Measurements from ENCODE around the gene FGFR3. TPM values are rescaled to one million over a fixed set of nuclear protein-coding genes. Genes with fewer than 3 reads are reported as not detected.
"Not testable (repeated sequence)": the region's sequence is repeated elsewhere in the genome, so short reads cannot be mapped to it uniquely, and the experiment has no call there.

The FGFR3 gene
- total RNA-seq, 2 experiments from 2014 or later = not detected

- DNase-seq = no peak
- no peaks in the 10 kb centered on the region for H3K27me3 Mint-ChIP-seq
- no peak overlapping the region for H3K27ac Mint-ChIP-seq
- H3K4me1 Mint-ChIP-seq = peaks cover 11% of the 10 kb centered on the region
- no peak overlapping the region for H3K4me3 Mint-ChIP-seq
- H3K36me3 Mint-ChIP-seq = peaks cover 13% of the 10 kb centered on the region
- no peaks in the 10 kb centered on the region for H3K9me3 Mint-ChIP-seq
Measured at GRCh38 chr4:1836650-1837049, 43.6 kb downstream of the FGFR3 start.

DNA sequence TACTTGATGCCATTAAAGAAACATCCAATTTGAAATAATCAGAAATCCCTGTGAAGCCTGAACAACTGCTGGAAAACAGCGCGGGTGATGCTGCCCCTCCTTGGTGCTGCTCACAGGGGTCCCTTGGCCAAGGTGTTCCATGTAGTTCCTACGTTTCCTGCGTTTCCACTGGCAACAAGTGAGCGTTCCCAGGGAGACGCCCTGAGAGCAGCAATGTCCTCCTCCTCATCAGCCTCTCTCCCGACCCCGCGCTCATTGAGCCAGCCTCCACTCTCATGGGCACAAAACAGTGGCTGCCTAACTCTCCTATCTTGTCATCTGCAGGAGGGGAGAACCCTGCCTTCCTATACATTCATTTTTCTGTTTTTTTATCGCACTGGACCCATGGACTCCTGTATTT lies 44.0 kb downstream of the FGFR3 start:
- H3K9me3 Mint-ChIP-seq = no peaks in the 10 kb centered on the region
- no peak for DNase-seq
- H3K36me3 Mint-ChIP-seq = peaks cover 13% of the 10 kb centered on the region
- no peak overlapping the region for H3K4me3 Mint-ChIP-seq
- H3K27me3 Mint-ChIP-seq = no peaks in the 10 kb centered on the region
- no peak overlapping the region for H3K27ac Mint-ChIP-seq
- H3K4me1 Mint-ChIP-seq = peaks cover 11% of the 10 kb centered on the region

- Mint-ChIP-seq H3K4me3 (no peak overlapping the region), H3K27ac (no peak overlapping the region), H3K9me3 (no peaks in the 10 kb centered on the region), H3K27me3 (no peaks in the 10 kb centered on the region), H3K36me3 (peaks cover 16% of the 10 kb centered on the region), H3K4me1 (peaks cover 9% of the 10 kb centered on the region)
- no peak for DNase-seq
Measured at GRCh38 chr4:1839282-1839681, 46.2 kb downstream of the FGFR3 start.

DNA sequence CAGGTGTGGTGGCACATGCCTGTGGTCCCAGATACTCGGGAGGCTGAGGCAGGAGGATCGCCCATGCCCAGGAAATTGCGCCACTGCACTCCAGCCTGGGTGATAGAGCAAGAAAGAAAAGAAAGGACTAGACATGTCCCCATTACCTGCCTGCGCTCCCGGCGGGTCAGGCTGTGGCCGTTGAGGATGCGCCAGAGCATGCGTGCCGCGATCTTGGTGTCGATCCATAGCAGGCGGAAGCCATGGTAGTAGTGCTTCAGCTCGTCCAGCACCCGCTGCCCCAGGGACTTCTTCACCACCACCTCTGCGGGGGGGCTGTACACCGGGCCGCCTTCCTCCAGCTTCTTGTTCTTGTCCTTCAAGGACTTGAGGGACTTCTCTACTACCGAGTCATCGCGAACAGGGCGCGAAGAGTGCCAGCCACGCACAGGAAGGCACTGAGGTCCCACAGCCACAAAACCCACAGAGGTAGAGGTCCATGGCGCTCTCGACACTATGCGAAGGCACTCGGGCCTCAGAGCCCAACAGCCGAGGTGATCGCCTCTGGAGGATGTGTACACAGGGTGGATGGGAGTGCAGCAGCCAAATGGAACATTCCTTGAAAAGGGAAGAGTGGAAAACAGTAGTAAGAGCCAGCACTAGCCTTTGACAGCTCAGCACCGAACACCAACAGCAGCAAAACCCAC lies 48.3 kb downstream of the FGFR3 start:
- H3K27ac Mint-ChIP-seq = no peak overlapping the region
- peaks cover 14% of the 10 kb centered on the region for H3K36me3 Mint-ChIP-seq

DNA sequence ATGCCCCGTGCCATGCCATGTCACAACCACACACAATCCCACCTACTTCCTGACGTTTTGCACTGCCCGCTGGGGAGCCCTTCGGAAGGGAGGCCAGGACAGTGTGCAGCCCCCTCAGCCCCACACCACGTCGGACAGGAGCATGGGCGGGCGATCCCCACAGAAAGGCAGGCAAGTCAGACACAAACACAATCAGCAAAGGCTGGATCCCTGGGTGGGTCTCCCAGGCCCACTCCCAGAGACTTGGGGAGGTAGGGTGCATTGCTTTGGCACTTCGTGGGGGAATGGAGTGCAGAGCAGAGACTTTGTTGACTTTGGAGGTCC lies 48.8 kb downstream of the FGFR3 start:
- Mint-ChIP-seq H3K4me3 (no peak overlapping the region), H3K36me3 (peaks cover 18% of the 10 kb centered on the region), H3K27me3 (no peaks in the 10 kb centered on the region), H3K9me3 (no peaks in the 10 kb centered on the region), H3K4me1 (peaks cover 5% of the 10 kb centered on the region), H3K27ac (no peak overlapping the region)
- no peak for DNase-seq

More for the DNA sequence above, 48.3 kb downstream of the FGFR3 start:
- H3K4me3 Mint-ChIP-seq = no peak overlapping the region
- peaks cover 5% of the 10 kb centered on the region for H3K4me1 Mint-ChIP-seq
- H3K9me3 Mint-ChIP-seq = no peaks in the 10 kb centered on the region
- H3K27me3 Mint-ChIP-seq = no peaks in the 10 kb centered on the region
- DNase-seq = no peak

- no peak overlapping the region for H3K4me3 Mint-ChIP-seq
- peaks cover 5% of the 10 kb centered on the region for H3K4me1 Mint-ChIP-seq
- no peaks in the 10 kb centered on the region for H3K9me3 Mint-ChIP-seq
- peaks cover 21% of the 10 kb centered on the region for H3K36me3 Mint-ChIP-seq
- no peak for DNase-seq
- no peaks in the 10 kb centered on the region for H3K27me3 Mint-ChIP-seq
- no peak overlapping the region for H3K27ac Mint-ChIP-seq
Measured at GRCh38 chr4:1842339-1842895, 49.3 kb downstream of the FGFR3 start.

DNA sequence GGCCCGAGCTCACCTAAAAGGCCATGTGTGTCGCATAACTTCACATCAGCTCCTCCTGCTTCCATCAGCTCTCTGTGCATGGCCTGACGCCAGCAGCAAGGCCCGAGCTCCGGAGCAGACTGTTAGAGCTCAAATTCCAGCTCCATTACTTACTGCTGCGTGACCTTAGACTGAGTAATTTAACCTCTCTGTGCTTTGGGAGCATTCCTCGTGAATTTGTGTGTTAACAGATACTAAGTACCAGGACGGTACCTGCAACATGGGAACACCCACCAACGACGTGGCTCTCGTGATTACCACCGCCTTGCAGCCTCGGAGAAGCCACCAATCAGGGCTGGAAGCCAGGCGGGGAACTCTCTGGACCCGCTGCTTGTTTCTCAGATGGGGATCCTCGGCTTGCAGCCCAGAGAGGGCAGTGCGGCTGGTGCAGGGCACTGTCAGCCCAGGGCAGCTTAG lies 49.9 kb downstream of the FGFR3 start:
- no peak overlapping the region for H3K4me3 Mint-ChIP-seq
- no peaks in the 10 kb centered on the region for H3K27me3 Mint-ChIP-seq
- H3K36me3 Mint-ChIP-seq = peaks cover 21% of the 10 kb centered on the region
- peaks cover 5% of the 10 kb centered on the region for H3K4me1 Mint-ChIP-seq
- H3K27ac Mint-ChIP-seq = no peak overlapping the region
- DNase-seq = no peak
- no peaks in the 10 kb centered on the region for H3K9me3 Mint-ChIP-seq

- Mint-ChIP-seq H3K36me3 (peaks cover 21% of the 10 kb centered on the region), H3K27ac (peak overlapping the region; percentile 9), H3K27me3 (no peaks in the 10 kb centered on the region), H3K9me3 (no peaks in the 10 kb centered on the region), H3K4me1 (peaks cover 7% of the 10 kb centered on the region), H3K4me3 (no peak overlapping the region)
- no peak for DNase-seq
Measured at GRCh38 chr4:1843852-1844251, 50.8 kb downstream of the FGFR3 start.

- not testable (repeated sequence) for DNase-seq, H3K4me3 Mint-ChIP-seq, H3K27me3 Mint-ChIP-seq, H3K27ac Mint-ChIP-seq, H3K9me3 Mint-ChIP-seq, H3K4me1 Mint-ChIP-seq
- H3K36me3 Mint-ChIP-seq = peaks cover 17% of the 10 kb centered on the region
Measured at GRCh38 chr4:1844618-1845017, 51.5 kb downstream of the FGFR3 start.

DNA sequence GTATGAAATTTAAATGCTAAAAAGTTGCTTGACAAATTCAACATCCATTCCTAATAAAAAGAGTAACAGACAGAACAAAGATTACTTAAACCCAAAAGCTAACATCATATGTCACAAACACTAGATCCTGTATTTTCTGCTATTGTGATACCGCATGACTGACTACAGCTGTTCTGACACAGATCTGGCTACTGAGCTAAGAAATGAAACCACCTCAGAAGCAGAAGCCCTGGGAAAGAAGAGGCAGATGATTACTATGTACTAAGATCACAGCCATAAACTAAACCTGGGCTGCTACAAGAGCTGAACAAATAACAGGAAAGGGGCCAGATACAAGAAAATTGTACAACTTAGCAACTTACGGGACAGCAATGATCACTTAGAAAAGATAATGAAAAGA lies 53.5 kb downstream of the FGFR3 start:
- Mint-ChIP-seq H3K4me3 (no peak overlapping the region), H3K4me1 (peaks cover 15% of the 10 kb centered on the region), H3K27ac (no peak overlapping the region), H3K36me3 (peaks cover 17% of the 10 kb centered on the region), H3K27me3 (no peaks in the 10 kb centered on the region), H3K9me3 (no peaks in the 10 kb centered on the region)
- no peak for DNase-seq

DNA sequence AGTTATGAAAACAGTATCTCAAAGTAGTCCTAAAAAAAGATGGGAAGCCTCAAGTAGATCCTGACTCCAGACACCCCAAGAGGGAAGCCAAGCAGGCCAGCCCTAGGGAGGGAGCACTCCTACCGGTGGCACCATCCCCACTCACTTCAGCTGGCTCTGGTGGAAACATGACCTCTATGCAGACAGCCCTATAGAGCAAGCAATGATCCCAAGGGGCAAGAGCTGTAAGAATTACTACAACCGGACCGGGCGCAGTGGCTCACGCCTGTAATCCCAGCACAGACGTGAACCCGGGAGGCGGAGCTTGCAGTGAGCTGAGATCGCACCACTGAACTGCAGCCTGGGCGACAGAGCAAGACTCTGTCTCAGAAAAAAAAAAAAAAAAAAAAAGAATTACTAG lies 57.2 kb downstream of the FGFR3 start:
- DNase-seq = no peak
- no peaks in the 10 kb centered on the region for H3K27me3 Mint-ChIP-seq
- no peaks in the 10 kb centered on the region for H3K9me3 Mint-ChIP-seq
- peaks cover 24% of the 10 kb centered on the region for H3K36me3 Mint-ChIP-seq
- H3K27ac Mint-ChIP-seq = no peak overlapping the region
- peaks cover 34% of the 10 kb centered on the region for H3K4me1 Mint-ChIP-seq
- H3K4me3 Mint-ChIP-seq = no peak overlapping the region

DNA sequence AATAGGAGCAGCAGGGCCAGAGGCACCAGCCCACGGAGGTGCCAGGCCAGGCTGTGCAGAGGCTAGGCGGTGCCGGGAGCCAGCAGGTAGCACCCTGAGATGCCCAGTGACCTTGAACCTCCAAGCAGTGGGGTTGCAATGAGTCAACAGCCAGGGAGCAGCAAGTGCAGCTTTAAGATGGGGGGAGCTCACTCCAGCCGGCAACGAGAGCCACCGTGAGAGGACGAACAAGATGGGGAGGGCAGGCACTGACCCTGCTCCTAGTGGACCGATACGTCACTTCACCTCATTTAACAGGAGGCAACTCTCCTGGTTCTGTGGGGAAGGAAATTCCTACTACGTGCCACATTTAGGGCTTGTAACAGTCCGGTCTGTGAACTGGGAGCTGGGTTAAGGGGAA lies 58.1 kb downstream of the FGFR3 start:
- H3K27ac Mint-ChIP-seq = no peak overlapping the region
- no peak overlapping the region for H3K4me3 Mint-ChIP-seq
- peaks cover 24% of the 10 kb centered on the region for H3K36me3 Mint-ChIP-seq
- peaks cover 34% of the 10 kb centered on the region for H3K4me1 Mint-ChIP-seq
- H3K9me3 Mint-ChIP-seq = no peaks in the 10 kb centered on the region
- DNase-seq = no peak
- no peaks in the 10 kb centered on the region for H3K27me3 Mint-ChIP-seq

GRCh38 chr4:1851575-1852410 lies 58.7 kb downstream of the FGFR3 start:
- DNase-seq = no peak
- peaks cover 19% of the 10 kb centered on the region for H3K36me3 Mint-ChIP-seq
- H3K27ac Mint-ChIP-seq = no peak overlapping the region
- H3K4me1 Mint-ChIP-seq = peaks cover 34% of the 10 kb centered on the region
- H3K27me3 Mint-ChIP-seq = no peaks in the 10 kb centered on the region
- no peaks in the 10 kb centered on the region for H3K9me3 Mint-ChIP-seq
- no peak overlapping the region for H3K4me3 Mint-ChIP-seq

DNA sequence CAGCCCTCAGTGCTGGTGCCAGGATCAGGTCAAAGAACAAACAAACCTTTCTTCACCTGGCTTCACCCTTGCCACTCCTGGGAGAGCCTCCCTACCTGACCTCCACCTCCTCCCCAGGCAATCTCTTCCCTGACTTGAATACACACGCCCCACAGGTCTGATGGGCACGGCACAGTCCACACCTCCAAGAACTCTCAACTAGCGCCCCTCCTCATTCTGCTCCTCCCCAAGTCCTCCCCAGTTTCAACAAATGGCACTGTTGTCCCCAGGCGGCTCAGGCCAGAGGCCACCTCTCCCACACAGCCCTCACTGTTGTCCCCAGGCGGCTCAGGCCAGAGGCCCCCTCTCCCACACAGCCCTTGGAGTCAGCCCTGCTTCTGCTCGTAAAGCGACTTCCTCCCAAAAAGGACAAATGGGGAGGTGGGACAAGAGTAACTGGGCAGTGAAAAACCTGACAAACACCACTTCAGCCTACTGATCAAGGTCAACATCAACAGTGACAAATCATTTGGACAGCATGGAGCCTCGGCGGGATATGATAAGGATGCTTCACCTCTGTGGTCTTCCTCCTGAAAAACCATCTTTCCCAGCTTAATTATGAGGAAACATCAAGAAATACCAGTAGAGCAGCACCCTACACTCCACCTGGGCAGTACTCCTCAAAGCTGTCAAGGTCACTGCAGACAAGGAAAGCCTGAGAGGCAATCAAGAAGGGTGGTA lies 60.0 kb downstream of the FGFR3 start:
- Mint-ChIP-seq H3K27me3 (no peaks in the 10 kb centered on the region), H3K4me1 (peaks cover 42% of the 10 kb centered on the region), H3K27ac (no peak overlapping the region), H3K36me3 (peaks cover 17% of the 10 kb centered on the region), H3K4me3 (peak overlapping the region; percentile 18), H3K9me3 (no peaks in the 10 kb centered on the region)
- no peak for DNase-seq

- H3K36me3 Mint-ChIP-seq = peaks cover 17% of the 10 kb centered on the region
- peak overlapping the region; percentile 78 for H3K27ac Mint-ChIP-seq
- peak overlapping the region; percentile 90 for H3K4me3 Mint-ChIP-seq
- no peaks in the 10 kb centered on the region for H3K27me3 Mint-ChIP-seq
- H3K4me1 Mint-ChIP-seq = peaks cover 39% of the 10 kb centered on the region
- no peaks in the 10 kb centered on the region for H3K9me3 Mint-ChIP-seq
- no peak for DNase-seq
Measured at GRCh38 chr4:1854752-1855151, 61.7 kb downstream of the FGFR3 start.
